Stimulated activated effector memory CD8-positive, alpha-beta T cell treated with anti-CD3 and anti-CD28 coated beads, Interleukin-12 subunit alpha, Interleukin-12 subunit beta, amount 100 ng/mL, for 72 hours (primary cell): ENCODE data around the gene SUSD4.

Experiments
- ATAC-seq: fragments of 150-1000 bp; cut with Tn5 transposase; 2 replicates; pipeline ENCODE4 v1.10.0; 2021
- DNase-seq, 2 donors: peaks; one replicate each; pipeline ENCODE4 v3.0.0; 2021 to 2022; ENCODE audit warnings: low spot score in 2 of 2
- H3K27ac Mint-ChIP-seq: one replicate; pipeline ENCODE4 v1.8.0; 2022; ENCODE audit warnings: mild to moderate bottlenecking, mixed read lengths
- H3K36me3 Mint-ChIP-seq: one replicate; pipeline ENCODE4 v1.8.0; 2022; ENCODE audit warnings: mild to moderate bottlenecking, mixed read lengths
- H3K4me1 Mint-ChIP-seq: one replicate; pipeline ENCODE4 v1.8.0; 2022; ENCODE audit warnings: mixed read lengths
- H3K4me3 Mint-ChIP-seq: one replicate; pipeline ENCODE4 v1.8.0; 2022; ENCODE audit warnings: mild to moderate bottlenecking, mixed read lengths
- H3K9me3 Mint-ChIP-seq: one replicate; pipeline ENCODE4 v1.8.0; 2022; ENCODE audit warnings: mixed read lengths

SUSD4 gene

DNA sequence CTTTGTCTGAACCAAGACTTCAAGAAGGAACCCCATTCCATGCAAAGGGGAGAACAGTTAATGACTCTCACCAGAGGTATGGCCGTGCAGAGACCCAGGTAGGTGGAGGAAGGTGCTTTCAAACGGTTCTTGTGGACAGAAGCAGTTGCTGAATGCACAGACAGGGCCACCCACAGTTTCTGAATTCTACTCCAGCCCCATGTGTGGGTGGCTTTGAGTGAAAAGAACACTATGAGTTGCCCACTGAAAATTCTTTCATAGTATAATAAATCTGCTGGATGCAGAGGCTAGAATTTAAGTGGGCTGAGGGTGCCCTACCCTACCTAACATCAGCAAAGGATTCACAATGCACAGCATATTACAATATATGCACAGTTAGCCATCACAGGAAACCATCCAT is 22.0 kb upstream of the SUSD4 start:
- ATAC-seq (no peak), DNase-seq (no peak)
- H3K4me1 Mint-ChIP-seq, result no peaks in the 10 kb centered on the region
- no peak overlapping the region for H3K27ac Mint-ChIP-seq
- no peaks in the 10 kb centered on the region for H3K36me3 Mint-ChIP-seq
- no peak overlapping the region for H3K4me3 Mint-ChIP-seq
- no peaks in the 10 kb centered on the region for H3K9me3 Mint-ChIP-seq

DNA sequence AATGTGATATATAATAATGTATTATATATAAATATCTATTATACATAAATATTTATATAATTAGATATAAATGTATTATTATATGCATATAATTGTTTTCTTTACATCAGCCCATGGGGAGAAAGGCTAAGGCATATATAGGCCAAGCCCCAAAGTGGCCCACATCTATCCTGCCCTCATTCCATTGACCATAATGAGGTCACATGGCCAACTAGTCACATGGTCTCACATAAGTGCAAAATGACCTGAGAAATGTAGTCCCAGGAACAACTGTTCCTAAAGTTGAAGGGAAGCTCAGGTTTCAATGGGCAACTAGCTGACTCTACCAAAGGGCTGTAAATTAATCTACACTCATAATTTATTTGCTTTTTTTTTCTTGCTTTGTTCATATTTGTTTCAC is 14.8 kb upstream of the SUSD4 start:
- no peaks in the 10 kb centered on the region for H3K9me3 Mint-ChIP-seq
- DNase-seq (no peak), ATAC-seq (no peak)
- no peaks in the 10 kb centered on the region for H3K4me1 Mint-ChIP-seq
- H3K27ac Mint-ChIP-seq, result no peak overlapping the region
- no peaks in the 10 kb centered on the region for H3K36me3 Mint-ChIP-seq
- H3K4me3 Mint-ChIP-seq, result no peak overlapping the region

DNA sequence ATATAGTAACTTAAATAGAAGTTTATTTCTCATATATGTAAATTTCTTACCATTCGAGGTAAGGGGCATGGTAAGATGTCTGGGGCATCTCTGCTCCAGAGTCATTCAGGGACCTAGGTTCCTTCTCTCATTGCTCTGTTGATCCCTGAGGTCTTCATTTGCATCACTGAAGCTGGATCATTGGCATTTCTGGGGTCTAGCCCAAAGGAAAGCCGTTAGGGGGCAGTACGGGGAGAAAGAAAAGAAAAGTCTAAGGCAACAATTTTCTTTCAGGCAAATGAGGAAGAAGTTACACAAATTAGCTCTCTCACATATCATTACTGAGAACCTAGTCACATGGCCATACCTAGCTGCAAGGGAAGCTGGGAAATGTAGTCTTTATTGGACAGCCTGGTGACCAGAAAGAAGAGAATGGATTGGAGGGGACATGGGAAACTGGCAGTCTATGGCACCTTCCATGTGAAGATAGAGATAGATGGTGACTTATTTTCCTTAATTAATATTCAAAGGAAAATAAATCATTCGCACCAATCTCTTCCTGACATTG is 10.2 kb upstream of the SUSD4 start:
- Mint-ChIP-seq H3K4me1 (no peaks in the 10 kb centered on the region), H3K27ac (no peak overlapping the region), H3K9me3 (no peaks in the 10 kb centered on the region), H3K36me3 (no peaks in the 10 kb centered on the region), H3K4me3 (no peak overlapping the region)
- no peak for ATAC-seq
- no peak for DNase-seq

DNA sequence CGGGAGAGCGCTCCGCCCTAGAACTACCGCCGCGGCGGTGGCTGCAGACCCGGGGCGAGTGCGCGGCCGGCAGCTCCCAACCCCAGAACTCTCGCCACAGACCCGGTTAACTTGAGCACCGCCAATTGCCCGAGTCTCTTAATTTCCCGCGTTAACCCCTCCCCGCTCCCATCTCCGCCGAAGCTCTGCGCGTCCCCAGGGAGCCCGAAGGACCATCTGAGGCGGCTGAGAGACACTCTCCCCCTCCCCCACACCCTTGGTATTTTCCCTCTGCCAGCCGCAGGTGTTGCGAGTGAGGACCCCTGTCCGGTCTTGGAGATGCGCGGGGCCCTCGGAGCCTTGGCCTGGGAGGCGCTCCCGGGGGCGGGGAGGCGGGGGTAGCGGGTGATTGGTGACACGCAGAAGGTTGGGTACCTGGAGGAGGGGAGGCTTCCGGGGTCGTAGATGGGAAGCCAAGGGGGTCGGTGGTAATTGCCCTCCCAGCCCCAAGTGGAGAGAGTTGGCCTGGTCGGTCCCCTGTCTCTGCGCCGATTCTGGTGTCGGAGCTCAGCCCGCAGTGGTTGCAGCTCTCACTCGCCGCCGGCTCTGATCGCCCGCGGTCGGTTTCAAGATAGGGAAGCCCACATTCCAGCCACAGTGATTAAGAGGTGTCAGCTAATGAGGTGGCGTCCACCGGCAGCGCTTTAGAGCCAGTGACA is 858 bp upstream of the SUSD4 start:
- peak in 1 of 2 donors; percentile 2 for DNase-seq
- no peak overlapping the region for H3K27ac Mint-ChIP-seq
- peak; percentile 44 for ATAC-seq
- H3K36me3 Mint-ChIP-seq, result no peaks in the 10 kb centered on the region
- H3K4me1 Mint-ChIP-seq, result peaks cover 11% of the 10 kb centered on the region
- H3K4me3 Mint-ChIP-seq, result peak overlapping the region; percentile 70
- no peaks in the 10 kb centered on the region for H3K9me3 Mint-ChIP-seq

DNA sequence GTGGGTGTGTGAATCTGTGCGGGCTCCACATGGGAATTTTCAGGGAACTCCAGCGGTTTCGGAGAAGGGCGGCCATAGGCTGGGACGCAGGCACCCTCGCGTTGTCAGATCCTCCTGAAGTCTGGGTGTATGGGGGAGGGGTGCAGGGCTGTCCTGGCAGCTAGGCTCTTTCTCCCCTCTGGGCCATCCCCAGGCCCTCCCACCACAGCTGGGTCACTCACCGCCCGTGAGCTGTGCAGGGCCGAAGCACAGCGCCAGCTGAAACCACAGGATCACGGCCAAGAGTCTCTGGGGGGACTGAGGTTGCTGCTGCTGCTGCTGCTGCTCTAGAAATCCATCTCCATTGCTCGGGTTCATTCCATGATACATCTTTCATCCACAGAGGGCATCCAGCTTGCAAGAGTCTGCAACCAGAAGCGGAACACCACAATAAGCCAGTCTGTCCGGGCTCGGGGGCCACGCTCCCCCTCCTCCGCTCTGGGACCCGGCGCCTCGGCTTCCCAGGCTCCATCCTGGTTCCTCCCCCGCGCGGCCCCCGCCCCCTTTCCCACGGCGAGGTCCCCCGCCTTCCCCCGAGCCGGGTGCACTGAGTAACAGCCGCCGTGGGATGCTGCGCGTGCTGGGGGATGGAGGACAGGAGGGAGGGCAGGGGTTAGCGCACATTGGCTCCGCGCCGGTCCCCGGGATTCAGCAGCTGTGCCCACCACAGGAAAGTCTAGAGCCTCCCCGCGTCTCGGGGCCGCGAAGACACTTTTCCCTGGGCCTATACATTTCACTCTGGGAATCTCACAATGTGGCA is 720 bp downstream of the SUSD4 start:
- Mint-ChIP-seq H3K9me3 (no peaks in the 10 kb centered on the region), H3K27ac (no peak overlapping the region), H3K4me3 (peak overlapping the region; percentile 70), H3K36me3 (no peaks in the 10 kb centered on the region), H3K4me1 (peaks cover 11% of the 10 kb centered on the region)
- DNase-seq (no peak), ATAC-seq (peak; percentile 52)

DNA sequence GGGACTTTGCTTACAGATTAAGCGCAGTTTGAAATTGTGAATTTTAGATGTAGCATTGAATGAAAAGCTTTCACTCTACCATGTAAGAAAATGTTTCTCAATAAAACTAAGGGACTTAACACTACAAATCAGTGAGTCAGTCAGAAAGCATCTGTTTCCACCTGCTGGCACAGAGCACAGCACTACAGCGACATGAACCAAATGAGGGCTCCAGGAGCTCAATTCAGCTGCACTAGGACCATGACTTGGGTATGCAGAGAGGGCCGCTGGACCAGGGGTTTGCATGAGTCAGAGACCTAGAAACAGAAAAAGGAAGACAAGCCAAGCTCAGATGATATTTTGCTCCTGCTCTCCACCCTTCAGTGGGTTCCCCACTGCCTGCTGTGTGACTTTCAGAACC is 5.2 kb downstream of the SUSD4 start:
- Mint-ChIP-seq H3K36me3 (no peaks in the 10 kb centered on the region), H3K4me1 (peaks cover 9% of the 10 kb centered on the region), H3K9me3 (no peaks in the 10 kb centered on the region), H3K4me3 (no peak overlapping the region), H3K27ac (no peak overlapping the region)
- DNase-seq, result no peak
- ATAC-seq, result no peak

DNA sequence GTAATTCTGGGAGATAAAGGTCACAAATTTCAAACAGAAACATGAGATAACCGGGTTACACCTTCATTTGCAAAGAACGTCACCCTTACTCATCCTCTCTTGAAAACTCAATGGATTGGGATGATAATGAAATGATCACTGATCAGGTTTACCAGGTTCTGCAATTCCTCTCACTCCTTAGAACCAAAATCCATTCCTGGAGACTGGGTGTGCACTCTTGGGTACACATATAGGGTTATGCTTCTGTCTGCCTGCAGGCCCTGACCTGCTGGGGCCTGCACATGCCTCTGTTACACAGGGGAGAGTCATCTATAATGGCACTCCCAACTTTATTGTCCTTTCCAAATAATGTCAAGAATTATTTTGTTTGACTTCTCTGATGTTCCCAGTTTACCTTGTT is 8.3 kb downstream of the SUSD4 start:
- H3K9me3 Mint-ChIP-seq, result no peaks in the 10 kb centered on the region
- H3K27ac Mint-ChIP-seq, result no peak overlapping the region

DNA sequence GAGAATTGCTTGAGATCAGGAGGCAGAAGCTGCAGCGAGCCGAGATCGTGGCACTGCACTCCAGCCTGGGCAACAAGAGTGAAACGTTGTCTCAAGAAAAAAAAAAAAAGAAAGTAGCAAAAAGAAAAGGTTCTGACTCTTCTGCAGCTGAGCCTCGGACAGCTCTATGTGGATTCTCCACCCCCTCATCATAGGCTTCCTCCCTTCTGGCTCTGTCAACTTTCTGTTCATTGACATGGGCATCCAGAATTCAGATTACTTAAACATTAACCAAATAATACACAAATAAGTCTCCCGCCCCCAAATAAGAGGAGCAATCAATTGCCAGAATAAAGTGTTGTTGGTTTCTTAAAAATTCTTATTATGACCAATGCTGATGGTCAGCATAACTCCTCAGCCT is 10.0 kb downstream of the SUSD4 start:
- Mint-ChIP-seq H3K4me1 (no peaks in the 10 kb centered on the region), H3K9me3 (no peaks in the 10 kb centered on the region), H3K36me3 (no peaks in the 10 kb centered on the region), H3K4me3 (no peak overlapping the region), H3K27ac (no peak overlapping the region)
- no peak for DNase-seq
- no peak for ATAC-seq

More for the DNA sequence above, 8.3 kb downstream of the SUSD4 start:
- Mint-ChIP-seq H3K4me1 (no peaks in the 10 kb centered on the region), H3K36me3 (no peaks in the 10 kb centered on the region), H3K4me3 (no peak overlapping the region)
- ATAC-seq (no peak), DNase-seq (no peak)

DNA sequence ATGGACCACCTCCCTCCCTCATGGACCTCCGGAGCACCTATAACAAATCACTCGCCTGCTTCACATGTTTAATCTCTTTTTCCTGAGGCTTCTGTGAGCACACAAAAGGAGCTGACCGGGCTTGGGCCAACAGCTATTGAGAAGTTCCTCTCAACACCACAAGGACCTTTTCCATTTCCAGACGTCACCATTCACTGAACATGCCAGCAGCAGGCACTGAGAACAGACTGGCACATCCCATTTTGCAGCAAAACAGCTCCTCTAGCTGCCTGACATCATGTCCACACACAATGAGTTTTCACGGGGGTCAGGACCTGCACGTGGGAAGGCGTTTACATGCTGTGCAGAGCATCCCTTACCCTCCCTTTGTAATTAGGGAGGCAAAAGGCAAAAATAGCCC is 11.0 kb downstream of the SUSD4 start:
- Mint-ChIP-seq H3K27ac (no peak overlapping the region), H3K4me3 (no peak overlapping the region), H3K4me1 (no peaks in the 10 kb centered on the region), H3K9me3 (no peaks in the 10 kb centered on the region), H3K36me3 (no peaks in the 10 kb centered on the region)
- no peak for ATAC-seq
- no peak for DNase-seq

DNA sequence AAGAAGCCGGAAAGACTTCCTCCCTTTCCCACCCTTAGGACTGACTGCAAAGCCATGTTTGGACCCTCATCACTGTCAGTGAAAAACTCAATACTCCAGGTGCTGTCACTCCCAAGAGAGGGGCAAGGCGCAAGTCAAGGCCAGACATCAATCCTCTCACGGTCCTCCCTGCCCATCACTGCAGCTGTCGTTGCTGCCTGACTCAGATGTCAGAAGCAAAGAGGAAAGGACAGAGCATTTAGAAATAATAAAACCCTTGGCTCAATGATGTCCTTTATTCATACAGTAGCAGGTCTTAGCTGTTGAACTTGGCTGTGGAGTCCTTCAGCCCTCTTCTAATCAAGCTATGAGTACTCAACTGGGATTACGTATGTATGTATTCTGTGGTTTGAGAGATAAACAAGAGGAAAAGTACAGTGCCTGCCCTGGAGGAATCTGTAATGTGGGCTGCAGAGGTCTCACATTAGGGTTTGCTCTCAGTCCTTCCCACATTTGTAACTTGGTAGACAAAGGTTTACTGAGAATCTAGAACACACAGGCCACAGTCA is 13.5 kb downstream of the SUSD4 start:
- Mint-ChIP-seq H3K27ac (no peak overlapping the region), H3K4me1 (no peaks in the 10 kb centered on the region), H3K36me3 (no peaks in the 10 kb centered on the region), H3K4me3 (no peak overlapping the region), H3K9me3 (no peaks in the 10 kb centered on the region)
- ATAC-seq (no peak), DNase-seq (no peak)

DNA sequence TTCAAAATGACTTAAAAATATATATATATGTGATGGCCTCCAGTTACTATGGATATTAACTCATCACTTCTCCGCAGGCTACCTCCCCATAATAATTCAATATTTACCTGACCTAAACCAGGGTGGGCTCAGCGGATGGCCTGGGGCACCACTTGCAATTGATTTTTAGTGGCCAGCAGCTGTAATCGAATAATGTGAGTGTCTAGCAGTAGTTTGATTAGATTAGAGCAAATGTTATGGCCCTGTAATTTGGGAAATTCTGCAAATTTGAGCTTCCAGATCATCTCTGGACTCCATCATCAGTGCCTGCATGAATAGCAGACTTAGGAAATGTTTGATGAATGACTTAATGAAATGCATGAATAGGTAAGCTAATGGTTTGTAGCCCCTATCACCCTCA is 14.7 kb downstream of the SUSD4 start:
- H3K27ac Mint-ChIP-seq, result no peak overlapping the region
- no peak overlapping the region for H3K4me3 Mint-ChIP-seq
- ATAC-seq (no peak), DNase-seq (no peak)
- H3K4me1 Mint-ChIP-seq, result no peaks in the 10 kb centered on the region
- H3K36me3 Mint-ChIP-seq, result no peaks in the 10 kb centered on the region
- no peaks in the 10 kb centered on the region for H3K9me3 Mint-ChIP-seq

DNA sequence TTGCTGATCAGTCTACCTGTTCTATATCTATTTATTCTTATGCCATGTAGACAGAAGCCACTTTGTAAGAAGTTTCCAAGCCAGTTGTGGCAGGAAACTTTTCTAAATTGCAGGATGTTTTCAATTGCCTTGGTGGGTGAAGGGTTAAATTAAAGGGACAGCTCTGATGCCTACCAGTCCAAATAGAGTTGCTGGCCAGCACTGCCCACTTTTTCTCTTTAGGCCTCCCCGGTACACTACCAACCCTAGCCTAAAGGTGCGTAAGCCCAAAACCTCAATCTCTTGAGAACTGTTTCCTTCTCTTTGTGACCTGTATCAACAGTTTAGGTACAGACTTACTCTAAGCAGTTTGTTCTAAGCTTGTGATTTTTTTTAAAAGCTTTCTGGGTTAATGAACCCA is 15.5 kb downstream of the SUSD4 start:
- H3K4me1 Mint-ChIP-seq, result no peaks in the 10 kb centered on the region

DNA sequence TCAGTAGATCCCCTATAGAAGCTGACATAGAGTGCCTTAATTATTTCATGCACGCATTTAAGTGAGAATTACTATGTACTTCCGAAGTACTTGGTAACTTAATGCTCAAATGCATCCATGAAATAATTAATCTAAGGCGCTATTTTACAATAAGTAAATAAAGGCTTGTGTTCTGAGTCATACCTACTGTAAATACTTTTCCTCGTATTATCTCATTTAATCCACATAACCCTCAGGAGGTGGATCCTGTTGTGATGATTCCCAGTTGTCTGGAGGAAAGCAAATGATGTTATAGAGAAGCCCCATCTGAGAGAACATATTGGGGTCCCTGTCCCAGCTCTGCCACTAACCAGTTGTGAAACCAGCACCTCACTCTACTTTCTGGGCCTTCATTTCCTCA is 16.4 kb downstream of the SUSD4 start:
- ATAC-seq (no peak), DNase-seq (no peak)
- Mint-ChIP-seq H3K4me3 (no peak overlapping the region), H3K9me3 (no peaks in the 10 kb centered on the region), H3K4me1 (no peaks in the 10 kb centered on the region), H3K36me3 (no peaks in the 10 kb centered on the region), H3K27ac (no peak overlapping the region)

More for the DNA sequence above, 15.5 kb downstream of the SUSD4 start:
- no peak overlapping the region for H3K27ac Mint-ChIP-seq
- H3K36me3 Mint-ChIP-seq, result no peaks in the 10 kb centered on the region
- DNase-seq (no peak), ATAC-seq (no peak)
- H3K4me3 Mint-ChIP-seq, result no peak overlapping the region
- H3K9me3 Mint-ChIP-seq, result no peaks in the 10 kb centered on the region

DNA sequence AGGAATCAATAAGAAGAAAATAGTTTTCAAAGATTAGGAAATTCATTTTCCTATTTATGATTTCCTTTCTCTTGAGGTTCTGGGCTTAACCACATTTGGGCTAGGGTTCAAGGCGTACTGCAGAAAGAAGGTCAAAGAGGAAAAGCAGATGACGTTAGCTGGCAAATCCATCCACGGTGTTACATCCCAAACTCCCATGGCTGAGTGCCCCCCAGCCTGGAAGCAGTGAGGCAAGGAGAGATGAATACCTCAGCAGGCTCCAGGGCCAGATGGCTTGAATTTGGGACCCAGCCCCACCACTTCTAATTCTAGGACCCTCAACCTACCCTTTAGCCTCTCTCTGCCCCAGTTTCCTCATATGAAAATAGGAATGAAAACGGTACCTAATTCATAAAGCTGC is 17.7 kb downstream of the SUSD4 start:
- Mint-ChIP-seq H3K27ac (no peak overlapping the region), H3K9me3 (no peaks in the 10 kb centered on the region), H3K4me1 (no peaks in the 10 kb centered on the region), H3K36me3 (no peaks in the 10 kb centered on the region), H3K4me3 (no peak overlapping the region)
- DNase-seq (no peak), ATAC-seq (no peak)

DNA sequence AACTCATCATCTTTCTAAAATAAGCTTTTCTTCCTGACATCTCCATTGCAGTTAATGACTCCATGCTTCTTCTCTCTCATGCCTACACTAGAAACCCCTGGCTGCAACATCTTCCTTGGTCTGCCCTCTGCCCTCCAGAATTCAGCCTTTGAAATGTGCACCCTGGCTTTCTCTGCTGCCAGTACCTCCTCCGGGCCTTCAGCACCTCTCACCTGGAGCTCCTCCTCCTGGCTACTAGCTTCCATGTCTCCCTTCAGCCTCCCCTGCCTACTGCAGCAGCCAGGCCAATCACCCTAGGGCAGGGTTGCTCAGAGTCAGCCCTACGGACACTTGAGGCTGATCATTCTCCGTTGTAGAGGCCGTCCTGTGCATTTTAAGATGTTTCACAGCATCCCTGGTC is 18.3 kb downstream of the SUSD4 start:
- DNase-seq (no peak), ATAC-seq (no peak)
- H3K27ac Mint-ChIP-seq, result no peak overlapping the region
- no peaks in the 10 kb centered on the region for H3K4me1 Mint-ChIP-seq
- H3K36me3 Mint-ChIP-seq, result no peaks in the 10 kb centered on the region
- no peaks in the 10 kb centered on the region for H3K9me3 Mint-ChIP-seq
- H3K4me3 Mint-ChIP-seq, result no peak overlapping the region

DNA sequence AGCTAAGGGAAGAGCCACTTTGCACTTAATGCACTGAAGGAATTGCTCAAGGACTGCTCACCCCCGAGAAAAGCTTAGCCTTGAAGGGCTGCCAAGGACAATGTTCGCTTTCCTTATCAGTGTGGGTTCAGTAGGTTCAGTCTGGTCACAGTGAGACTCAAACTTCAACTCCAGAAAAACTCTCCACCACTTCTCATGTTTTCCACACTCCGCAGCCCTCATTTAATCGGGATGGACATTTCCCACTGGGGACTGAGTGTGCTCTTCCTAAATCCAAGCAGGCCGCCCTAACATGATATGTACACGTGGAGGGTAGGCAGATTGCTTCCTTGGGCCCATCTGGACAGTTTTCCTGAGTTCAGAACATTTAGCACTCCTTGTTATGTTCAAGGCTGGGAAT is 19.5 kb downstream of the SUSD4 start:
- Mint-ChIP-seq H3K4me1 (no peaks in the 10 kb centered on the region), H3K4me3 (no peak overlapping the region), H3K9me3 (no peaks in the 10 kb centered on the region), H3K27ac (no peak overlapping the region), H3K36me3 (no peaks in the 10 kb centered on the region)
- DNase-seq, result no peak
- ATAC-seq, result no peak
